PC-9 (cell line): Measurements from ENCODE around the gene RPL13. TPM values are rescaled to one million over a fixed set of nuclear protein-coding genes. Genes with fewer than 3 reads are reported as not detected.

Source experiments
- BruUV-seq: library from RNA; stranded (reverse); fragments of 400-500 nt; replicated peaks from 2 replicates; lab custom pipeline; 2021; lab: Mats Ljungman, UMichigan
- CTCF ChIA-PET: fragments of 300-600 bp; sonication (Branson Sonifier 250); formaldehyde crosslinking; loops from one replicate; lab custom pipeline; 2022; ENCODE audit warnings: antibody characterized with exemption; lab: Charles Lee
- POLR2A ChIA-PET: fragments of 300-600 bp; sonication (Branson Sonifier 250); formaldehyde crosslinking; loops from one replicate; lab custom pipeline; 2022; ENCODE audit warnings: antibody characterized with exemption; ENCODE audit not compliant: unreplicated experiment; lab: Charles Lee
- DNase-seq, 2 experiments: peaks; one replicate each; pipeline versions ENCODE4 v3.0.0 to v3.0.0-alpha.2; 2015 to 2022; ENCODE audit warnings: mixed read lengths in 1 of 2
- H2AFZ ChIP-seq: fragments of 200-600 bp; sonication (generic); 2 replicates; pipeline ENCODE4 v1.8.1; 2017; ENCODE audit warnings: antibody characterized with exemption
- H3F3A ChIP-seq: fragments of 200-600 bp; sonication (generic); 2 replicates; pipeline ENCODE4 v1.8.1; 2017; ENCODE audit warnings: antibody characterized with exemption, mild to moderate bottlenecking, low read depth; ENCODE audit not compliant: insufficient read depth
- H3K27ac ChIP-seq: fragments of 200-600 bp; sonication (generic); 2 replicates; pipeline ENCODE4 v1.6.1; 2016; ENCODE audit warnings: mixed run types
- H3K27me3 ChIP-seq: fragments of 200-600 bp; sonication (generic); 2 replicates; pipeline ENCODE4 v1.6.1; 2016; ENCODE audit warnings: low read depth, mixed run types; ENCODE audit not compliant: insufficient read depth
- H3K36me3 ChIP-seq: fragments of 200-600 bp; sonication (generic); 2 replicates; pipeline ENCODE4 v1.6.1; 2016; ENCODE audit warnings: low read depth, mixed run types
- H3K4me1 ChIP-seq: fragments of 200-600 bp; sonication (generic); replicated peaks from 2 replicates; pipeline ENCODE4 v1.6.1; 2016; ENCODE audit warnings: mixed run types; ENCODE audit not compliant: insufficient read depth
- H3K4me2 ChIP-seq: fragments of 200-600 bp; sonication (generic); 2 replicates; pipeline ENCODE4 v1.6.1; 2017; ENCODE audit warnings: mixed run types
- H3K4me3 ChIP-seq: fragments of 200-600 bp; sonication (generic); 2 replicates; pipeline ENCODE4 v1.6.1; 2016; ENCODE audit warnings: mixed run types
- H3K79me2 ChIP-seq: fragments of 200-600 bp; sonication (generic); 2 replicates; pipeline ENCODE4 v1.6.1; 2017; ENCODE audit warnings: low read depth, mixed run types
- H3K9me2 ChIP-seq: fragments of 200-600 bp; sonication (generic); 2 replicates; pipeline ENCODE4 v1.8.1; 2017; ENCODE audit warnings: mild to moderate bottlenecking; ENCODE audit not compliant: insufficient read depth
- H3K9me3 ChIP-seq: fragments of 200-600 bp; sonication (generic); 2 replicates; pipeline ENCODE4 v1.8.1; 2016; ENCODE audit warnings: low read depth; ENCODE audit not compliant: insufficient read depth
- H4K20me1 ChIP-seq: fragments of 200-600 bp; sonication (generic); 2 replicates; pipeline ENCODE4 v1.8.1; 2017; ENCODE audit not compliant: insufficient read depth
- CTCF ChIP-seq: fragments of 200-600 bp; sonication (generic); conservative IDR thresholded peaks from 2 replicates; pipeline ENCODE4 v1.6.1; 2017; ENCODE audit warnings: mixed run types, antibody characterized with exemption, mild to moderate bottlenecking, moderate library complexity
- EZH2 ChIP-seq: fragments of 200-600 bp; sonication (generic); IDR thresholded peaks from 2 replicates; pipeline ENCODE4 v1.8.0; 2017; ENCODE audit warnings: antibody characterized with exemption, low read depth
- intact Hi-C: fragments of 100-400 bp; cut with micrococcal nuclease; formaldehyde crosslinking; loops from one replicate; pipeline ENCODE4 v1.10.0; 2022; ENCODE audit not compliant: unreplicated experiment
- total RNA-seq: library from RNA; stranded (reverse); gene quantifications from 2 replicates; pipeline ENCODE4 v1.2.3, GENCODE V29; 2021

The RPL13 gene
- total RNA-seq, 1 experiment from 2014 or later: 2,045 TPM

GRCh38 chr16:89561142-89561883 lies 831 bp downstream of the RPL13 start:
- TF ChIP-seq EZH2: no peak
- no peak for TF ChIP-seq CTCF
- H3K9me2 ChIP-seq: no peaks in the 10 kb centered on the region
- ChIA-PET CTCF (no interaction called here), POLR2A (no interaction called here)
- peaks cover 84% of the 10 kb centered on the region for H3F3A ChIP-seq
- no peaks in the 10 kb centered on the region for H3K9me3 ChIP-seq
- H3K79me2 ChIP-seq: peaks cover 48% of the 10 kb centered on the region
- peak in 1 of 2 experiments; percentile 30 for DNase-seq
- BruUV-seq: TSS peak; percentile 34
- H3K4me3 ChIP-seq: peak overlapping the region; percentile 92
- no peak overlapping the region for H2AFZ ChIP-seq
- intact Hi-C loops: loop anchor here (5.0 kb wide), 3 partner anchors 54 to 239 kb away; partner anchors contain the start of genes ANKRD11 and SPG7
- no peaks in the 10 kb centered on the region for H3K27me3 ChIP-seq
- peaks cover 56% of the 10 kb centered on the region for H3K4me1 ChIP-seq
- peak overlapping the region; percentile 96 for H3K27ac ChIP-seq
- peak overlapping the region; percentile 98 for H3K4me2 ChIP-seq
- peaks cover 33% of the 10 kb centered on the region for H3K36me3 ChIP-seq
- peaks cover 40% of the 10 kb centered on the region for H4K20me1 ChIP-seq

GRCh38 chr16:89561884-89562599 lies 1.6 kb downstream of the RPL13 start:
- Histone ChIP-seq H3K9me2 (no peaks in the 10 kb centered on the region), H3K4me1 (peaks cover 56% of the 10 kb centered on the region), H3K79me2 (peaks cover 48% of the 10 kb centered on the region), H2AFZ (no peak overlapping the region), H3K36me3 (peaks cover 33% of the 10 kb centered on the region), H3K9me3 (no peaks in the 10 kb centered on the region), H3K4me2 (peak overlapping the region; percentile 98), H3K27me3 (no peaks in the 10 kb centered on the region), H3F3A (peaks cover 88% of the 10 kb centered on the region), H3K4me3 (peak overlapping the region; percentile 92), H4K20me1 (peaks cover 40% of the 10 kb centered on the region), H3K27ac (peak overlapping the region; percentile 96)
- DNase-seq: peak; percentile 65 to 75
- BruUV-seq: no TSS peak
- intact Hi-C loops: loop anchor here (5.0 kb wide), 3 partner anchors 55 to 240 kb away; partner anchors contain the start of genes ANKRD11 and SPG7
- TF ChIP-seq EZH2: no peak
- TF ChIP-seq CTCF: no peak
- ChIA-PET CTCF (no interaction called here), POLR2A (no interaction called here)

- Histone ChIP-seq H3K9me2 (no peaks in the 10 kb centered on the region), H3K4me3 (peak overlapping the region; percentile 92), H2AFZ (no peak overlapping the region), H3K4me1 (peaks cover 56% of the 10 kb centered on the region), H3K79me2 (peaks cover 43% of the 10 kb centered on the region), H3F3A (peaks cover 84% of the 10 kb centered on the region), H4K20me1 (peaks cover 49% of the 10 kb centered on the region), H3K9me3 (no peaks in the 10 kb centered on the region), H3K36me3 (peaks cover 33% of the 10 kb centered on the region), H3K4me2 (peak overlapping the region; percentile 98), H3K27ac (peak overlapping the region; percentile 96), H3K27me3 (no peaks in the 10 kb centered on the region)
- CTCF ChIA-PET: no interaction called here
- POLR2A ChIA-PET: no interaction called here
- no peak for DNase-seq
- no TSS peak for BruUV-seq
- TF ChIP-seq EZH2: no peak
- no peak for TF ChIP-seq CTCF
- intact Hi-C loops: loop anchor here (5.0 kb wide), 3 partner anchors 56 to 241 kb away; partner anchors contain the start of genes ANKRD11 and SPG7
These were observed 2.5 kb downstream of the RPL13 start for GRCh38 chr16:89562939-89563338.
